Measurements from ENCODE around the gene IPPK.
"Not testable (repeated sequence)": the region's sequence is repeated elsewhere in the genome, so short reads cannot be mapped to it uniquely, and the experiment has no call there.

Gene IPPK

GRCh38 chr9:92637326-92637725, 32.6 kb downstream of the IPPK start:
- DNase-seq, result no peak

GRCh38 chr9:92636627-92637026, 33.3 kb downstream of the IPPK start:
- no peak for DNase-seq

GRCh38 chr9:92635760-92636159, 34.2 kb downstream of the IPPK start:
- DNase-seq, result no peak

GRCh38 chr9:92634712-92635605, 35.0 kb downstream of the IPPK start:
- DNase-seq, result peak; percentile 24

- no peak for DNase-seq
These were observed 36.2 kb downstream of the IPPK start for GRCh38 chr9:92633614-92634278.

GRCh38 chr9:92632641-92633040, 37.3 kb downstream of the IPPK start:
- DNase-seq, result no peak

- DNase-seq, result no peak
These were observed 38.2 kb downstream of the IPPK start for GRCh38 chr9:92631452-92632343.

GRCh38 chr9:92627651-92628050, 42.3 kb downstream of the IPPK start:
- DNase-seq, result no peak

GRCh38 chr9:92626484-92626883, 43.4 kb downstream of the IPPK start:
- no peak for DNase-seq

GRCh38 chr9:92623936-92624335, 46.0 kb downstream of the IPPK start:
- DNase-seq, result not testable (repeated sequence)

- no peak for DNase-seq
These were observed 49.1 kb downstream of the IPPK start for GRCh38 chr9:92620845-92621244.

GRCh38 chr9:92619601-92620300, 50.2 kb downstream of the IPPK start:
- DNase-seq, result no peak

- DNase-seq, result no peak
These were observed 51.2 kb downstream of the IPPK start for GRCh38 chr9:92618633-92619225.

GRCh38 chr9:92617951-92618510, 51.9 kb downstream of the IPPK start:
- DNase-seq, result no peak

GRCh38 chr9:92617195-92617813, 52.6 kb downstream of the IPPK start:
- DNase-seq, result no peak

- no peak for DNase-seq
These were observed 53.2 kb downstream of the IPPK start for GRCh38 chr9:92616655-92617111.

GRCh38 chr9:92616199-92616641, 53.7 kb downstream of the IPPK start:
- no peak for DNase-seq

GRCh38 chr9:92615790-92616189, 54.1 kb downstream of the IPPK start:
- no peak for DNase-seq

- DNase-seq, result no peak
These were observed 55.0 kb downstream of the IPPK start for GRCh38 chr9:92614763-92615461.

GRCh38 chr9:92614123-92614510, 55.8 kb downstream of the IPPK start:
- DNase-seq, result no peak
